GM12891 (cell line): ENCODE measurements around the gene OR2B2.

Experiments
- DNase-seq: peaks from one replicate; pipeline ENCODE4 v3.0.0; 2011; ENCODE audit warnings: low spot score; ENCODE audit not compliant: insufficient read length
- FAIRE-seq: peaks from 2 replicates; lab custom pipeline; 2011; peaks lifted over from hg19 to GRCh38; lab: Jason Lieb, UNC
- PAX5 ChIP-seq: IDR thresholded peaks from 2 replicates; pipeline ENCODE4 v1.6.1; 2011; ENCODE audit warnings: low read length, moderate library complexity, mild to moderate bottlenecking; ENCODE audit not compliant: insufficient read depth, severe bottlenecking
- POLR2A ChIP-seq: IDR thresholded peaks from 2 replicates; pipeline ENCODE4 v1.6.1; 2011; ENCODE audit warnings: low read depth, low read length, control low read depth
- POLR2AphosphoS5 ChIP-seq: IDR thresholded peaks from 2 replicates; pipeline ENCODE4 v1.6.1; 2011; ENCODE audit warnings: low read depth, low read length, control low read depth
- POU2F2 ChIP-seq: IDR thresholded peaks from 2 replicates; pipeline ENCODE4 v1.6.1; 2011; ENCODE audit warnings: low read depth, mild to moderate bottlenecking, control low read depth, low read length, moderate library complexity
- SPI1 ChIP-seq: IDR thresholded peaks from 2 replicates; pipeline ENCODE4 v1.6.1; 2011; ENCODE audit warnings: low read depth, low read length, control low read depth
- TAF1 ChIP-seq: IDR thresholded peaks from 2 replicates; pipeline ENCODE4 v1.6.1; 2011; ENCODE audit warnings: low read depth, low read length, control low read depth

OR2B2 gene

DNA sequence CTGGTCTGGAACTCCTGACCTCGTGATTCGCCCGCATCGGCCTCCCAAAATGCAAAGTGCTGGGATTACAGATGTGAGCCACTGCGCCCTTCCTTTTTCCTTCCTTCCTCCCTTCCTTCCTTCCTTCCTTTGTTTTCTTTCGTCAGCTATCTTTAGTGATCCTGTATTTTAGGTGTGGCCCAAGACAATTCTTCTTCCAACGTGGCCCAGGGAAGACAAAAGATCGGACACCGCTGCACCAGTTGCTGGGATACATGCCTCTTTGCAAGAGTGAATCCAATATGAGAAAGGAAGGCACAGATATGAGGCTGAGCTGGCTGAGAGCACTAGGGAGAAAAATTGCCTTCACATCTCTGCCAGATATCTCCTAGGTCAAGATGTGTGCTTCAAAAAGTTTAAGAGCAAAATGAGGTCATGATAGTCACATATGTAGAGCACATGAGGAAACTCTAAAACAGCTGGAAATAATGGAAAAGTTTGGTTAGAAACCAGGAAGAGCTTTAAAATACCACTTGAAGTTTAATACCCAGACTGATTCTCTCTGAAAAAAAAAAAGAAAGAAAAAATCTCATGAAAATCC is 41.8 kb downstream of the OR2B2 start:
- FAIRE-seq (no peak), DNase-seq (no peak)
- TF ChIP-seq PAX5 (no peak), POU2F2 (no peak), POLR2A (no peak)

DNA sequence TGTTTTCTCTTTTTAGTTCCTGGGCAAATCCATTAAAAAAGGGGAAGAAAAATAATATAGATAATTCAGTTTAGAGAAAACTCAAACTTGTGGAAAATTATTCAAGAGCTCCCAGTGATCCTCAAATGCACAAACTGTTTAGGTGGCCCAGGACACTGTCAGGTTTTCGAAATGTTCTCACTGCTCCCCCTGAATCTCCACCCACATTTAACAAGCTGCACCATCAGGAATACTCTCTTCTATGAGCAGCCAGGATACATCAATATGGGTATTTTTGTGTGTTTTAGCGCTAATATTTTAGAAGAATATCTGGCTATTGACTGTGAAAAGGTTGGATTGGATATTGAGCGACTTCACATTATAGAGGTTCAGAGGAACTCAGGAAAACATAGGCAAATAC is 43.9 kb downstream of the OR2B2 start:
- DNase-seq (no peak), FAIRE-seq (no peak)
- no peak for TF ChIP-seq POLR2AphosphoS5
- no peak for TF ChIP-seq POLR2A
- TF ChIP-seq POU2F2: no peak
- TF ChIP-seq PAX5: no peak
- TF ChIP-seq TAF1: no peak
- TF ChIP-seq SPI1: no peak

DNA sequence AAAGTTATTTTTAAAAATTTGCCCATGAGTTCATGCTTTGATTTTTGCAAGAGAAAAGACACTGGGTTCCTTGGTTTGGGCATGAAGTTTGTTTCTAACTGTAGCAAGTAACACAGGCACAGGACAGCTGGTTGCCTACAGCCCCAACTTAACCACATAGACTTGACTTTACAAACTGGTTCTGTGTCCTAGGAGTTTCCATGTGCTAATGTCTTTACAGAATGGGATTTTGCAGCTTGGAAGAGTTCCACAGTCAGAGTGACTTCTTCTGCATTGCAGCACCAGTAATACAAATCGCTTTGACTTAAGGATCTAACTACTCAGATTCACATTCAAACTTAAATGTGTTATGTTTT is 44.3 kb downstream of the OR2B2 start:
- FAIRE-seq (peak; percentile 28), DNase-seq (no peak)
- TF ChIP-seq POLR2A (no peak), POU2F2 (no peak), SPI1 (no peak)

DNA sequence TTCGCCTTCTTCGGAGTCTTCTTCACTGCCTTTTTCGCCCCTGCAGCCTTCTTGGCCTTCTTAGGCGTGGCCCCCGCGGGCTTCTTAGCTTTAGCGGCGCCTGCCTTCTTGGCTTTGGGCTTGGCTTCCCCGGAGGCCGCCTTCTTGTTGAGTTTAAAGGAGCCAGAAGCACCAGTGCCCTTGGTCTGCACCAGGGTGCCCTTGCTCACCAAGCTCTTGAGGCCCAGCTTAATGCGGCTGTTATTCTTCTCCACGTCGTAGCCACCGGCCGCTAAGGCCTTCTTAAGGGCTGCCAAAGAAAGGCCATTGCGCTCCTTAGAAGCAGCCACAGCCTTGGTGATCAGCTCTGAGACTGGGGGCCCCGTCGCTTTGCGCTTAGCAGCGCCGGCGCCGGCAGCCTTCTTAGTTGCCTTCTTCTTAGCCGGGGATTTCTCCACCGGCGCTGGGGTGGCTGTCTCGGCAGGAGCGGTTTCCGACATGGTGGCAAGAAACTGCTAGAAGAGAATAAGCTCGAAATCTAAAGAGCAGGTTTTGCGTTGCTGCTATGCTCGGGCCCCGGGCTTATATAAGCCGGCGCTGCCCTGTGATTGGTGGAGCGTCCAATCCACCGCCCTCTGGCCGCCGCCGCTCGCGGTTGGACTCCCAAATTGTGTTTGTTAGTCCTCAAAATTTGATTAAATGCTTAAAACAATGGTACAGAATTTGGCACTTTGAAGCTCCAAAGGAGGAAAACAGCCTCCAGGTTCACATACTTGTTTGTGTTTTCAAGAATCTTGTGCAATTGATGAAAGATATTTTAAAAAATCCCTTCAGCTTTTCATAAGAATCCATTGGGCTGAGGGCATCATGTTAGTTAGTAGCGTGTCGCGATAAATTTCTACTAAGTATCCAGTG is 44.9 kb downstream of the OR2B2 start:
- FAIRE-seq: peak; percentile 43

DNA sequence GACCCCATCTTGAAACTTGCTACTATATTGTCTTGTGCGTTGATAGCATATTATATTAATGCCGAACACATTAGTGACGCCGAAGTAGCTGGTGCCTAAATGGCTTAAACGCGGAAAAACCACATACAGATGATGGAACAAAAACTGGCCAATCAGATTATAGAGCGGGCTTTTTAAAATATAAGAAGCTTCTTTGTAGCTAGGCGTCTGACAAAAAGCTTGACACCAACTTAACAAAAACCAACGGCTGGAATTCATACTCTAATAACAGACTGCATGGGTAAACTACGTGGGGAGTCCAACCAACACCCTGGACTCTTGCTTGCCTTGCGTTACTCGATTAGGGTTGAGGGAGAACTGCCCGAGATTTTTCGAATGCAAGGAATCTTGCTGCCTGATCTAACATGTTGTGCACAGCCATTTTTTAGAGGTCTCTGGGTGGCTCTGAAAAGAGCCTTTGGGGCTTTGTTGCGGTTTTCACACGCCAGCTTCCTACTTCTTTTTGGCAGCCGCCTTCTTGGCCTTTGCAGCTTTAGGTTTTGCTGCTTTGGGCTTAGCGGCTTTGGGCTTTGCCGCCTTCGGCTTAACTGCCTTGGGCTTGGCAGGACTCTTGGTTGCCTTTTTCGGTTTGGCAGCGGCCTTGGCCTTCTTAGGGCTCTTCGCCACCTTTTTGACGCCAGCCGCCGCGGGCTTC is 45.7 kb downstream of the OR2B2 start:
- TF ChIP-seq POLR2AphosphoS5 (peak; percentile 99), SPI1 (no peak), PAX5 (no peak), TAF1 (no peak; the same call in 1 of the 2 replicates), POLR2A (peak; percentile 98), POU2F2 (peak; percentile 91; the same call in 1 of the 2 replicates)
- no peak for DNase-seq
- FAIRE-seq: peak; percentile 60

More for the DNA sequence above, 44.9 kb downstream of the OR2B2 start:
- TF ChIP-seq TAF1 (peak; percentile 62; the same call in 1 of the 2 replicates), POU2F2 (peak; percentile 86), POLR2AphosphoS5 (peak; percentile 90), SPI1 (no peak), POLR2A (peak; percentile 77), PAX5 (no peak)
- no peak for DNase-seq

DNA sequence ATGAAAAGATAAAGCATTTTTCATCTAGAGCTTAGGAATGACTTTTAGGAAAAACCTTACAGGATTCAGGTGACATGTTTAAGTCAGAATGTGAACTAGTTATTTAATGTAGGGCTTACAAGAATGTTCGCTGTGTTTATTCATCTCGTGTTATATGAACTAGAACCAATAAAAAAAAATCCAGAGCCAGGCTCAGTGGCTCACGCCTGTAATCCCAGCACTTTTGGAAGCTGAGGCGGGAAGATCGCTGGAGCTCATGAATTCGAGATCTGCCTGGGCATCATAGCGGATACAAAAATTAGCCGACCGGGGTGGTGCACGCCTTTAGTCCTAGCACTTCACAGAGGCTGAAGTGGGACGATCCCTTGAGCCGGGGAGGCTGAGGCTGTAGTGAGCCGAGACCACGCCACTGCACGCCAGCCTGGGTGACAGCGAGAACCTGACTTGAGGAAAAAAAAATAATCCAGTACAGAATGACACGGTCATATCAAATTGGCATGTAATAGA is 46.3 kb downstream of the OR2B2 start:
- peak; percentile 80 for FAIRE-seq
- no peak for DNase-seq
- no peak for TF ChIP-seq POLR2AphosphoS5
- TF ChIP-seq POLR2A: no peak
- TF ChIP-seq PAX5: no peak
- TF ChIP-seq SPI1: no peak
- no peak for TF ChIP-seq POU2F2
- TF ChIP-seq TAF1: no peak

DNA sequence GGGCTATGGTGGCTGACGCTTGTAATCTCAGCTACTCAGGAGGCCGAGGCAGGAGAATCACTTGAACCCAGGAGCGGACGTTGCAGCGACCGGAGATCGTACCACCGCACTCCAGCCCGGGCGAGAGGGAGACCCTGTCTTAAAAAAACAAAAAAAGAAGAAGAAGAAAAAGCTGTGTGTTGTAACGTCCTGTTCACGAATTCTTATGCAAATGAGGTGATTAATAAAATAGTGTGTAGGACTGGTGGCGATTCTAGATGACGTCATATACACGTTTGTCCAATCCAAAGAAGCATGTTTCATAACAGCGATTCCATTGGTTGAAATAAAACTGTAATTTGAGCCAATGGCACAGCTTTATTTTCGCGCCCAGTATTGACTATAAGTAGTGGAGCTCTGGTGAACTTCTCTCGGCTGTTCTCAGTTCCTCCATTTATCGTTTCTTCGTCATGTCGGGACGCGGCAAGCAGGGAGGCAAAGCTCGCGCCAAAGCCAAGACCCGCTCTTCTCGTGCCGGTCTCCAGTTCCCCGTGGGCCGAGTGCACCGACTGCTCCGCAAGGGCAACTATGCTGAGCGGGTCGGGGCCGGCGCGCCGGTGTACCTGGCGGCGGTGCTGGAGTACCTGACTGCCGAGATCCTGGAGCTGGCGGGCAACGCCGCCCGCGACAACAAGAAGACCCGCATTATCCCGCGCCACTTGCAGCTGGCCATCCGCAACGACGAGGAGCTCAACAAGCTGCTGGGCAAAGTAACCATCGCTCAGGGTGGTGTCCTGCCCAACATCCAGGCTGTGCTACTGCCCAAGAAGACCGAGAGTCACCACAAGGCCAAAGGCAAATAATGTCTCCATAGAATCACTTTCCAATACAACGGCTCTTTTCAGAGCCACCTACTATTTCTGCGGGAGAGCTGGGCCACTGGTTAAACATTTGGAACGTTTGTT is 47.0 kb downstream of the OR2B2 start:
- FAIRE-seq: peak; percentile 90
- peak; percentile 86 for TF ChIP-seq SPI1
- no peak; the same call in 1 of the 2 replicates for TF ChIP-seq TAF1
- peak; percentile 96 for TF ChIP-seq POLR2A
- peak; percentile 96 for TF ChIP-seq POLR2AphosphoS5
- TF ChIP-seq PAX5: no peak
- TF ChIP-seq POU2F2: peak; percentile 17; the same call in 1 of the 2 replicates
- peak; percentile 43 for DNase-seq
